Neutrophil (primary cell): ENCODE data around the gene NUDT15.
"Not testable (repeated sequence)": the region's sequence is repeated elsewhere in the genome, so short reads cannot be mapped to it uniquely, and the experiment has no call there.

ENCODE experiments used
- H3K27ac ChIP-seq: fragments of 200-600 bp; sonication (generic); 2 replicates; pipeline ENCODE4 v1.5.1; 2016; ENCODE audit warnings: mild to moderate bottlenecking, moderate library complexity
- H3K27me3 ChIP-seq: fragments of 200-600 bp; sonication (generic); 2 replicates; pipeline ENCODE4 v1.6.0; 2016; ENCODE audit warnings: mild to moderate bottlenecking
- H3K36me3 ChIP-seq: fragments of 200-600 bp; sonication (generic); 2 replicates; pipeline ENCODE4 v1.5.1; 2017
- H3K4me1 ChIP-seq, 2 experiments: fragments of 200-600 bp in 1 of 2; sonication (generic) in 1 of 2; 1 replicate in 1 of 2; 2 replicates in 1 of 2; pipeline versions ENCODE4 v1.5.1 to v1.6.1; 2013 to 2016; ENCODE audit warnings: low read depth in 1 of 2, low read length in 1 of 2, mild to moderate bottlenecking in 1 of 2, moderate library complexity in 1 of 2; ENCODE audit not compliant: control insufficient read depth in 1 of 2, insufficient read depth in 1 of 2
- H3K4me3 ChIP-seq, 2 experiments: fragments of 200-600 bp in 1 of 2; sonication (generic) in 1 of 2; 1 replicate in 1 of 2; 2 replicates in 1 of 2; pipeline ENCODE4 v1.5.1; 2013 to 2016; ENCODE audit warnings: low read depth in 1 of 2, low read length in 1 of 2, mild to moderate bottlenecking in 1 of 2, moderate library complexity in 1 of 2
- H3K9me3 ChIP-seq: fragments of 200-600 bp; sonication (generic); 2 replicates; pipeline ENCODE4 v1.5.1; 2016
- TF ChIP-seq, protein P1 (sequence below): fragments of 200-600 bp; sonication (generic); IDR thresholded peaks from 2 replicates; pipeline ENCODE4 v1.5.1; 2016; ENCODE audit warnings: antibody characterized with exemption

The NUDT15 gene

GRCh38 chr13:48043789-48044503 is 6.4 kb downstream of the NUDT15 start:
- H3K27me3 ChIP-seq = no peaks in the 10 kb centered on the region
- H3K9me3 ChIP-seq = no peaks in the 10 kb centered on the region
- peaks cover 26% of the 10 kb centered on the region for H3K36me3 ChIP-seq
- H3K27ac ChIP-seq = no peak overlapping the region
- no peaks in the 10 kb centered on the region for H3K4me1 ChIP-seq
- no peak overlapping the region for H3K4me3 ChIP-seq
- TF ChIP-seq, protein P1, sequence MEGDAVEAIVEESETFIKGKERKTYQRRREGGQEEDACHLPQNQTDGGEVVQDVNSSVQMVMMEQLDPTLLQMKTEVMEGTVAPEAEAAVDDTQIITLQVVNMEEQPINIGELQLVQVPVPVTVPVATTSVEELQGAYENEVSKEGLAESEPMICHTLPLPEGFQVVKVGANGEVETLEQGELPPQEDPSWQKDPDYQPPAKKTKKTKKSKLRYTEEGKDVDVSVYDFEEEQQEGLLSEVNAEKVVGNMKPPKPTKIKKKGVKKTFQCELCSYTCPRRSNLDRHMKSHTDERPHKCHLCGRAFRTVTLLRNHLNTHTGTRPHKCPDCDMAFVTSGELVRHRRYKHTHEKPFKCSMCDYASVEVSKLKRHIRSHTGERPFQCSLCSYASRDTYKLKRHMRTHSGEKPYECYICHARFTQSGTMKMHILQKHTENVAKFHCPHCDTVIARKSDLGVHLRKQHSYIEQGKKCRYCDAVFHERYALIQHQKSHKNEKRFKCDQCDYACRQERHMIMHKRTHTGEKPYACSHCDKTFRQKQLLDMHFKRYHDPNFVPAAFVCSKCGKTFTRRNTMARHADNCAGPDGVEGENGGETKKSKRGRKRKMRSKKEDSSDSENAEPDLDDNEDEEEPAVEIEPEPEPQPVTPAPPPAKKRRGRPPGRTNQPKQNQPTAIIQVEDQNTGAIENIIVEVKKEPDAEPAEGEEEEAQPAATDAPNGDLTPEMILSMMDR = no peak

DNA sequence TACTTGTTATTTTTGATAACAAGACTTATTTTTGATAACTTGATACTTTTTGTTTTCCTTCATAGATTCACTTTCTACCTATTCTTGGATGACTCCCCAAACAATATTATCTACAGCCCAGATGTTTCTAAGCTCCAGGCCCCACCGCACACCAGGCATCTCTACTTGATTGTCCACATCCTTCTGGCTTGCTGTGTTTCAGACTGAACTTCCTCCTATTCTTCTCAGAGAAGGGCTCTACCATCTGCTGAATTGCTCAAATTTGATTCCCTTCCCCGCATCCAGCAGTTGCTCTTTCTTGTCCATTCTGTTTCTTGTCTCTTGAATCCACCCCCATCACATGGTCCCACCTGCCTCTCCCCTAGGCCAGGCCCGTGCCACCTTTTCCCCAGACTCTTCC is 13.0 kb downstream of the NUDT15 start:
- Histone ChIP-seq H3K9me3 (no peaks in the 10 kb centered on the region), H3K4me1 (no peaks in the 10 kb centered on the region), H3K27me3 (no peaks in the 10 kb centered on the region), H3K27ac (no peak overlapping the region), H3K4me3 (no peak overlapping the region), H3K36me3 (peaks cover 75% of the 10 kb centered on the region)
- TF ChIP-seq, protein P1 = no peak

DNA sequence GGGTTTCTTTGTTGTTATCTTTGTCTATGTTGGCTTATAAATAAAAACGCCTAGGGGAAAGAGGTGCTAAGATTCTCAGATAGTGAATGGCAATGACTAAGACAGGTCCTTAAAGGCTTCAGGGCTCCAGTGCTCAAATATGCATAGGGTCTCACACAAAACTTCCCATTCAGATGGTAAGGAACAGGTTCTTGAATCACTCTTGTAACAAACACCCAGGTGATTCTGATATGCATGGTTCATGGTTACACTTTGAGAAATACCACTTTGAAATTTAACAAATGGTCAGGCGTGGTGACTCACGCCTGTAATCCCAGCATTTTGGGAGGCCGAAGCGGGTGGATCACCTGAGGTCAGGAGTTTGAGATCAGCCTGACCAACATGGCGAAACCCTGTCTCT is 17.1 kb downstream of the NUDT15 start:
- Histone ChIP-seq H3K4me1 (no peaks in the 10 kb centered on the region), H3K36me3 (peaks cover 57% of the 10 kb centered on the region), H3K27ac (no peak overlapping the region), H3K27me3 (no peaks in the 10 kb centered on the region), H3K4me3 (no peak overlapping the region), H3K9me3 (no peaks in the 10 kb centered on the region)
- TF ChIP-seq, protein P1 = no peak

DNA sequence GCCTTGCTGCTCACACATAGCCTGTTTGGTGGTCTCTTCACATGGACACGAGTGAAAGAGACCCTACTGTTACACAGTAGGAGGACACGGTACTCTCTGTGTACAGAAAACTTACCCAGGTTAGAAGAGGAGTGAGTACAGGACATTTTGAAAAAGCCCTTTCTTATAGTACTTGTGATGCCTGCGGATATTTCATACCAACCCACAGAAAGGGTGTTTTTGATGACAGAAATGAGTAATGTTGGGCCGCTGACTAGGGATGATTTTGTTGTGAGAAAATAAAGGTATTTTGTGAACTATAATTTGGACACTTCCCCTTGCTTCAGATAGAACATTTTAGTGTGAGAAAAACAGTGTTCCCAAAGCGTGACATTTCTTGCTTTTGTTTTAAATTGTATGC is 18.2 kb downstream of the NUDT15 start:
- H3K9me3 ChIP-seq = no peaks in the 10 kb centered on the region

DNA sequence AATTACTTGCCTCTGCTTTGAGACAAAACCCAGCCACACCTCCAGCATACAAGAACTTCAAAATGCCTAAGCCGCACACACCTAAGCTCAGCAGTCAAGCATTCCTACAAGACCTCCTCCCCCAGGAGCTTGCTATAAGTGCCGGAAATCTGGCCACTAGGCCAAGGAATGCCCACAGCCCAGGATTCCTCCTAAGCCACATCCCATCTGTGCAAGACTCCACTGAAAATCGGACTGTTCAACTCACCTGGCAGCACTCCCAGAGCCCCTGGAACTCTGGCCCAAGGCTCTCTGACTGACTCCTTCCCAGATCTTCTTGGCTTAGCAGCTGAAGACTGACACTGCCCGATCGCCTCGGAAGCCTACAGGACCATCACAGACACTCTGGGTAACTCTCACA is 21.0 kb downstream of the NUDT15 start:
- not testable (repeated sequence) for H3K4me1 ChIP-seq, H3K4me3 ChIP-seq, H3K27me3 ChIP-seq, H3K9me3 ChIP-seq, H3K27ac ChIP-seq
- peaks cover 31% of the 10 kb centered on the region for H3K36me3 ChIP-seq

More for the DNA sequence above, 18.2 kb downstream of the NUDT15 start:
- H3K4me3 ChIP-seq = no peak overlapping the region
- TF ChIP-seq, protein P1 = no peak
- H3K36me3 ChIP-seq = peaks cover 46% of the 10 kb centered on the region
- no peaks in the 10 kb centered on the region for H3K4me1 ChIP-seq
- no peaks in the 10 kb centered on the region for H3K27me3 ChIP-seq
- H3K27ac ChIP-seq = no peak overlapping the region

GRCh38 chr13:48059951-48060350 is 22.4 kb downstream of the NUDT15 start:
- not testable (repeated sequence) for H3K4me3 ChIP-seq, H3K9me3 ChIP-seq, H3K27ac ChIP-seq, H3K27me3 ChIP-seq, H3K4me1 ChIP-seq
- peaks cover 27% of the 10 kb centered on the region for H3K36me3 ChIP-seq
